ENCODE measurements around the gene TNNT3.

The TNNT3 gene

GRCh38 chr11:1932681-1933080 lies 13.2 kb downstream of the TNNT3 start:
- ATAC-seq, result no peak
- TF ChIP-seq ZNF8 (CRISPR knock-in tag; IDR thresholded peaks at IDR 0.05), result no peak
- TF ChIP-seq CREB5 (CRISPR knock-in tag; IDR thresholded peaks at IDR 0.05; ENCODE audit: low read depth), result no peak
- no peak for TF ChIP-seq ESRRG (CRISPR knock-in tag; IDR thresholded peaks at IDR 0.05)
- no peak for TF ChIP-seq ISL1 (CRISPR knock-in tag; IDR thresholded peaks at IDR 0.05)
- no peak for TF ChIP-seq TCF4 (CRISPR knock-in tag; IDR thresholded peaks at IDR 0.05; ENCODE audit: borderline replicate concordance)
- no peak for TF ChIP-seq RARB (CRISPR knock-in tag; IDR thresholded peaks at IDR 0.05)
- TF ChIP-seq ZFP30 (CRISPR knock-in tag; IDR thresholded peaks at IDR 0.05), result no peak
- no peak for TF ChIP-seq CSDC2 (CRISPR knock-in tag; IDR thresholded peaks at IDR 0.05)
- no peak for TF ChIP-seq ZNF565 (CRISPR knock-in tag; conservative IDR thresholded peaks at IDR 0.05; ENCODE audit: low read depth)
- TF ChIP-seq CSRNP3 (CRISPR knock-in tag; IDR thresholded peaks at IDR 0.05), result no peak
- TF ChIP-seq OSR1 (CRISPR knock-in tag; IDR thresholded peaks at IDR 0.05), result no peak
- no peak for TF ChIP-seq ARNTL (CRISPR knock-in tag; IDR thresholded peaks at IDR 0.05; ENCODE audit: borderline replicate concordance, low read depth)
- no peak for TF ChIP-seq TOX (CRISPR knock-in tag; IDR thresholded peaks at IDR 0.05; ENCODE audit: borderline replicate concordance)

- no peak for ATAC-seq
- TF ChIP-seq ZFP3 (CRISPR knock-in tag; IDR thresholded peaks at IDR 0.05), result no peak
These were observed 14.2 kb downstream of the TNNT3 start for GRCh38 chr11:1933416-1934334.

GRCh38 chr11:1934335-1935155 lies 15.0 kb downstream of the TNNT3 start:
- ATAC-seq, result no peak

GRCh38 chr11:1935156-1936071 lies 15.9 kb downstream of the TNNT3 start:
- no peak for ATAC-seq
- TF ChIP-seq ZFP30 (CRISPR knock-in tag; IDR thresholded peaks at IDR 0.05), result no peak
- no peak for TF ChIP-seq TOX (CRISPR knock-in tag; IDR thresholded peaks at IDR 0.05; ENCODE audit: borderline replicate concordance)
- no peak for TF ChIP-seq ARNTL (CRISPR knock-in tag; IDR thresholded peaks at IDR 0.05; ENCODE audit: borderline replicate concordance, low read depth)
- TF ChIP-seq PPARA (CRISPR knock-in tag; IDR thresholded peaks at IDR 0.05; ENCODE audit: borderline replicate concordance), result no peak
- TF ChIP-seq TCF4 (CRISPR knock-in tag; IDR thresholded peaks at IDR 0.05; ENCODE audit: borderline replicate concordance), result no peak
- no peak for TF ChIP-seq ZC3H10 (CRISPR knock-in tag; IDR thresholded peaks at IDR 0.05)
- no peak for TF ChIP-seq ESRRG (CRISPR knock-in tag; IDR thresholded peaks at IDR 0.05)
- TF ChIP-seq POU6F1 (CRISPR knock-in tag; IDR thresholded peaks at IDR 0.05; ENCODE audit: borderline replicate concordance, low read depth), result no peak
- no peak for TF ChIP-seq CSDC2 (CRISPR knock-in tag; IDR thresholded peaks at IDR 0.05)
- no peak for TF ChIP-seq TSHZ2 (CRISPR knock-in tag; IDR thresholded peaks at IDR 0.05)
- no peak for TF ChIP-seq CREB5 (CRISPR knock-in tag; IDR thresholded peaks at IDR 0.05; ENCODE audit: low read depth)
- no peak for TF ChIP-seq ISL1 (CRISPR knock-in tag; IDR thresholded peaks at IDR 0.05)

More at GRCh38 chr11:1934335-1935155, 15.0 kb downstream of the TNNT3 start:
- no peak for TF ChIP-seq ARNTL (CRISPR knock-in tag; IDR thresholded peaks at IDR 0.05; ENCODE audit: borderline replicate concordance, low read depth)
- no peak for TF ChIP-seq ESRRG (CRISPR knock-in tag; IDR thresholded peaks at IDR 0.05)
- TF ChIP-seq BACH2 (CRISPR knock-in tag; IDR thresholded peaks at IDR 0.05; ENCODE audit: borderline replicate concordance), result no peak
- no peak for TF ChIP-seq CREB5 (CRISPR knock-in tag; IDR thresholded peaks at IDR 0.05; ENCODE audit: low read depth)

All from SK-N-SH treated with all-trans-retinoic acid at 6 μM for 48 hours (cell line).